ENCODE results near the gene TNFAIP2.
"Not testable (repeated sequence)": the region's sequence is repeated elsewhere in the genome, so short reads cannot be mapped to it uniquely, and the experiment has no call there.

DNA sequence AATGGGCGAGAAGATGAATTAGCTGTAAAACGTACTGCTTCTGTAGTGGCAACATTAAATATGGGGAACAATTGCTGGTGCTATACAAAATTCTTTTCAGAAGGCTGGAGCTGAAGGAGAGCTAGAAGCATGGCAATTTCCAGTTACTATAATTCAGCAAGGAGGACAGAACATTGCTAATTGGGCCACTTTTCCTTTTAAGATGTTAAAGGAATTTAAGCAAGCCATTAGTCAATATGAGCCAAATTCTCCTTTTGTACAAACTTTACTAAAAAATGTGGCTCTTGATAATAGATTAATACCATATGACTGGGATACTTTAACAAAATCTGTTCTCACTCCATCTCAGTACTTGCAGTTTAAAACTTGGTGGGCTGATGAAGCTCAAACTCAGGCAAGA is 47.9 kb downstream of the TNFAIP2 start:
- TF ChIP-seq, protein P1, sequence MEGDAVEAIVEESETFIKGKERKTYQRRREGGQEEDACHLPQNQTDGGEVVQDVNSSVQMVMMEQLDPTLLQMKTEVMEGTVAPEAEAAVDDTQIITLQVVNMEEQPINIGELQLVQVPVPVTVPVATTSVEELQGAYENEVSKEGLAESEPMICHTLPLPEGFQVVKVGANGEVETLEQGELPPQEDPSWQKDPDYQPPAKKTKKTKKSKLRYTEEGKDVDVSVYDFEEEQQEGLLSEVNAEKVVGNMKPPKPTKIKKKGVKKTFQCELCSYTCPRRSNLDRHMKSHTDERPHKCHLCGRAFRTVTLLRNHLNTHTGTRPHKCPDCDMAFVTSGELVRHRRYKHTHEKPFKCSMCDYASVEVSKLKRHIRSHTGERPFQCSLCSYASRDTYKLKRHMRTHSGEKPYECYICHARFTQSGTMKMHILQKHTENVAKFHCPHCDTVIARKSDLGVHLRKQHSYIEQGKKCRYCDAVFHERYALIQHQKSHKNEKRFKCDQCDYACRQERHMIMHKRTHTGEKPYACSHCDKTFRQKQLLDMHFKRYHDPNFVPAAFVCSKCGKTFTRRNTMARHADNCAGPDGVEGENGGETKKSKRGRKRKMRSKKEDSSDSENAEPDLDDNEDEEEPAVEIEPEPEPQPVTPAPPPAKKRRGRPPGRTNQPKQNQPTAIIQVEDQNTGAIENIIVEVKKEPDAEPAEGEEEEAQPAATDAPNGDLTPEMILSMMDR (IDR thresholded peaks at IDR 0.05), result not testable (repeated sequence)
- not testable (repeated sequence) for TF ChIP-seq POLR2A (IDR thresholded peaks at IDR 0.05)
